ENCODE results near the gene MCTP1.

GRCh38 chr5:95224701-95225459 lies 60.0 kb downstream of the MCTP1 start:
- no peak for TF ChIP-seq POLR2AphosphoS5 (IDR thresholded peaks at IDR 0.05)
- TF ChIP-seq, protein P1, sequence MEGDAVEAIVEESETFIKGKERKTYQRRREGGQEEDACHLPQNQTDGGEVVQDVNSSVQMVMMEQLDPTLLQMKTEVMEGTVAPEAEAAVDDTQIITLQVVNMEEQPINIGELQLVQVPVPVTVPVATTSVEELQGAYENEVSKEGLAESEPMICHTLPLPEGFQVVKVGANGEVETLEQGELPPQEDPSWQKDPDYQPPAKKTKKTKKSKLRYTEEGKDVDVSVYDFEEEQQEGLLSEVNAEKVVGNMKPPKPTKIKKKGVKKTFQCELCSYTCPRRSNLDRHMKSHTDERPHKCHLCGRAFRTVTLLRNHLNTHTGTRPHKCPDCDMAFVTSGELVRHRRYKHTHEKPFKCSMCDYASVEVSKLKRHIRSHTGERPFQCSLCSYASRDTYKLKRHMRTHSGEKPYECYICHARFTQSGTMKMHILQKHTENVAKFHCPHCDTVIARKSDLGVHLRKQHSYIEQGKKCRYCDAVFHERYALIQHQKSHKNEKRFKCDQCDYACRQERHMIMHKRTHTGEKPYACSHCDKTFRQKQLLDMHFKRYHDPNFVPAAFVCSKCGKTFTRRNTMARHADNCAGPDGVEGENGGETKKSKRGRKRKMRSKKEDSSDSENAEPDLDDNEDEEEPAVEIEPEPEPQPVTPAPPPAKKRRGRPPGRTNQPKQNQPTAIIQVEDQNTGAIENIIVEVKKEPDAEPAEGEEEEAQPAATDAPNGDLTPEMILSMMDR (IDR thresholded peaks at IDR 0.05), result no peak

Data from transverse colon (tissue), 4 donors.